Measurements from ENCODE around the gene HIVEP1. TPM values are rescaled to one million over a fixed set of nuclear protein-coding genes. Genes with fewer than 3 reads are reported as not detected.

HIVEP1 gene
- total RNA-seq, 1 donor from 2014 or later, result 48.9 TPM

GRCh38 chr6:12160326-12160725, 148.2 kb downstream of the HIVEP1 start:
- Mint-ChIP-seq H3K4me1 (ENCODE audit: low read depth, unreplicated experiment) (peaks cover 33% of the 10 kb centered on the region), H3K9me3 (ENCODE audit: unreplicated experiment) (no peaks in the 10 kb centered on the region), H3K4me3 (ENCODE audit: unreplicated experiment) (no peak overlapping the region), H3K27ac (ENCODE audit: unreplicated experiment) (peak overlapping the region; percentile 34), H3K36me3 (ENCODE audit: low read depth, unreplicated experiment) (peaks cover 15% of the 10 kb centered on the region), H3K27me3 (ENCODE audit: low read depth, unreplicated experiment) (no peaks in the 10 kb centered on the region)
- Histone ChIP-seq H3K36me3 (ENCODE audit: insufficient read depth, low read length) (peaks cover 10% of the 10 kb centered on the region), H3K4me2 (ENCODE audit: low read length) (peak overlapping the region; percentile 13), H2AFZ (ENCODE audit: low read depth, low read length) (no peak overlapping the region), H3K4me1 (ENCODE audit: insufficient read depth, low read length) (peaks cover 9% of the 10 kb centered on the region), H3K79me2 (ENCODE audit: insufficient read depth, low read length) (peaks cover 5% of the 10 kb centered on the region), H3K9me3 (ENCODE audit: insufficient read depth, low read depth, low read length) (no peaks in the 10 kb centered on the region), H3K27me3 (ENCODE audit: insufficient read depth, low read length) (no peaks in the 10 kb centered on the region), H3K27ac (ENCODE audit: low read depth, low read length) (no peak overlapping the region), H4K20me1 (ENCODE audit: insufficient read depth, low read length) (peaks cover 5% of the 10 kb centered on the region), H3K4me3 (ENCODE audit: insufficient read depth, low read depth, low read length) (no peak overlapping the region), H3K9ac (ENCODE audit: low read length) (no peak overlapping the region)
- FAIRE-seq (no peak), DNase-seq (ENCODE audit: low read depth) (peak; percentile 76)
- TF ChIP-seq CTCF (IDR thresholded peaks at IDR 0.05; ENCODE audit: insufficient read depth, low read depth, low read length), result no peak
- no peak for TF ChIP-seq EZH2 (IDR thresholded peaks at IDR 0.05; ENCODE audit: insufficient read depth, low read length)

- peaks cover 9% of the 10 kb centered on the region for H3K4me1 ChIP-seq (ENCODE audit: insufficient read depth, low read length)
- no peak overlapping the region for H3K4me3 Mint-ChIP-seq (ENCODE audit: unreplicated experiment)
- no peak overlapping the region for H2AFZ ChIP-seq (ENCODE audit: low read depth, low read length)
- H3K27me3 Mint-ChIP-seq (ENCODE audit: low read depth, unreplicated experiment), result no peaks in the 10 kb centered on the region
- H3K9ac ChIP-seq (ENCODE audit: low read length), result no peak overlapping the region
- H4K20me1 ChIP-seq (ENCODE audit: insufficient read depth, low read length), result peaks cover 5% of the 10 kb centered on the region
- TF ChIP-seq CTCF (IDR thresholded peaks at IDR 0.05; ENCODE audit: insufficient read depth, low read depth, low read length) (no peak), EZH2 (IDR thresholded peaks at IDR 0.05; ENCODE audit: insufficient read depth, low read length) (no peak)
- H3K27me3 ChIP-seq (ENCODE audit: insufficient read depth, low read length), result no peaks in the 10 kb centered on the region
- H3K9me3 Mint-ChIP-seq (ENCODE audit: unreplicated experiment), result no peaks in the 10 kb centered on the region
- no peak overlapping the region for H3K27ac ChIP-seq (ENCODE audit: low read depth, low read length)
- H3K36me3 ChIP-seq (ENCODE audit: insufficient read depth, low read length), result peaks cover 10% of the 10 kb centered on the region
- no peak overlapping the region for H3K4me3 ChIP-seq (ENCODE audit: insufficient read depth, low read depth, low read length)
- no peak overlapping the region for H3K4me2 ChIP-seq (ENCODE audit: low read length)
- H3K9me3 ChIP-seq (ENCODE audit: insufficient read depth, low read depth, low read length), result no peaks in the 10 kb centered on the region
- no peak overlapping the region for H3K27ac Mint-ChIP-seq (ENCODE audit: unreplicated experiment)
- peaks cover 16% of the 10 kb centered on the region for H3K36me3 Mint-ChIP-seq (ENCODE audit: low read depth, unreplicated experiment)
- DNase-seq (ENCODE audit: low read depth), result no peak
- H3K4me1 Mint-ChIP-seq (ENCODE audit: low read depth, unreplicated experiment), result peaks cover 28% of the 10 kb centered on the region
- FAIRE-seq, result no peak
- peaks cover 5% of the 10 kb centered on the region for H3K79me2 ChIP-seq (ENCODE audit: insufficient read depth, low read length)
Measured at GRCh38 chr6:12162213-12162612, 150.1 kb downstream of the HIVEP1 start.

- no peaks in the 10 kb centered on the region for H3K9me3 ChIP-seq (ENCODE audit: insufficient read depth, low read depth, low read length)
- no peak overlapping the region for H3K9ac ChIP-seq (ENCODE audit: low read length)
- TF ChIP-seq EZH2 (IDR thresholded peaks at IDR 0.05; ENCODE audit: insufficient read depth, low read length), result no peak
- TF ChIP-seq CTCF (IDR thresholded peaks at IDR 0.05; ENCODE audit: insufficient read depth, low read depth, low read length), result no peak
- peaks cover 24% of the 10 kb centered on the region for H3K4me1 Mint-ChIP-seq (ENCODE audit: low read depth, unreplicated experiment)
- H3K4me2 ChIP-seq (ENCODE audit: low read length), result no peak overlapping the region
- H3K4me1 ChIP-seq (ENCODE audit: insufficient read depth, low read length), result peaks cover 9% of the 10 kb centered on the region
- peaks cover 4% of the 10 kb centered on the region for H3K79me2 ChIP-seq (ENCODE audit: insufficient read depth, low read length)
- no peak for DNase-seq (ENCODE audit: low read depth)
- H3K27ac Mint-ChIP-seq (ENCODE audit: unreplicated experiment), result peak overlapping the region; percentile 70
- H4K20me1 ChIP-seq (ENCODE audit: insufficient read depth, low read length), result peaks cover 5% of the 10 kb centered on the region
- H3K27ac ChIP-seq (ENCODE audit: low read depth, low read length), result no peak overlapping the region
- H3K36me3 ChIP-seq (ENCODE audit: insufficient read depth, low read length), result peaks cover 10% of the 10 kb centered on the region
- no peak for FAIRE-seq
- H3K9me3 Mint-ChIP-seq (ENCODE audit: unreplicated experiment), result no peaks in the 10 kb centered on the region
- no peaks in the 10 kb centered on the region for H3K27me3 Mint-ChIP-seq (ENCODE audit: low read depth, unreplicated experiment)
- no peak overlapping the region for H3K4me3 ChIP-seq (ENCODE audit: insufficient read depth, low read depth, low read length)
- H2AFZ ChIP-seq (ENCODE audit: low read depth, low read length), result no peak overlapping the region
- H3K27me3 ChIP-seq (ENCODE audit: insufficient read depth, low read length), result no peaks in the 10 kb centered on the region
- no peak overlapping the region for H3K4me3 Mint-ChIP-seq (ENCODE audit: unreplicated experiment)
- peaks cover 14% of the 10 kb centered on the region for H3K36me3 Mint-ChIP-seq (ENCODE audit: low read depth, unreplicated experiment)
Measured at GRCh38 chr6:12163149-12163548, 151.0 kb downstream of the HIVEP1 start.
